Neural progenitor cell (in vitro differentiated cells): Measurements from ENCODE around the gene SUSD3. TPM values are rescaled to one million over a fixed set of nuclear protein-coding genes. Genes with fewer than 3 reads are reported as not detected.

Source experiments
- DNase-seq: peaks from one replicate; pipeline ENCODE4 v3.0.0-alpha.2; 2016; ENCODE audit warnings: low spot score
- H2AFZ ChIP-seq: fragments of 200-600 bp; sonication (generic); replicated peaks from 2 replicates; pipeline ENCODE4 v1.6.1; 2016; ENCODE audit warnings: antibody characterized with exemption
- H3F3A ChIP-seq: fragments of 200-600 bp; sonication (generic); 2 replicates; pipeline ENCODE4 v1.6.1; 2016; ENCODE audit warnings: antibody characterized with exemption, low read depth
- H3K27ac ChIP-seq: fragments of 200-600 bp; sonication (generic); 2 replicates; pipeline ENCODE4 v1.5.1; 2016; ENCODE audit warnings: mild to moderate bottlenecking
- H3K27me3 ChIP-seq: fragments of 200-600 bp; sonication (generic); 2 replicates; pipeline ENCODE4 v1.6.1; 2016; ENCODE audit warnings: mild to moderate bottlenecking, moderate library complexity
- H3K36me3 ChIP-seq: fragments of 200-600 bp; sonication (generic); 2 replicates; pipeline ENCODE4 v1.5.1; 2016
- H3K4me1 ChIP-seq: fragments of 200-600 bp; sonication (generic); 2 replicates; pipeline ENCODE4 v1.6.1; 2016; ENCODE audit warnings: mixed run types
- H3K4me2 ChIP-seq: fragments of 200-600 bp; sonication (generic); 2 replicates; pipeline ENCODE4 v1.6.1; 2016
- H3K4me3 ChIP-seq: fragments of 200-600 bp; sonication (generic); 2 replicates; pipeline ENCODE4 v1.5.1; 2016
- H3K79me2 ChIP-seq: fragments of 200-600 bp; sonication (generic); 2 replicates; pipeline ENCODE4 v1.6.1; 2016; ENCODE audit warnings: low read depth
- H3K9ac ChIP-seq: fragments of 200-600 bp; sonication (generic); 2 replicates; pipeline ENCODE4 v1.6.1; 2016
- H3K9me3 ChIP-seq: fragments of 200-600 bp; sonication (generic); 2 replicates; pipeline ENCODE4 v1.5.1; 2016; ENCODE audit warnings: low read depth
- H4K20me1 ChIP-seq: fragments of 200-600 bp; sonication (generic); 2 replicates; pipeline ENCODE4 v1.6.1; 2016; ENCODE audit warnings: low read depth
- H3K27ac Mint-ChIP-seq: 3 replicates; pipeline ENCODE4 v1.8.0; 2021; ENCODE audit warnings: mixed read lengths
- H3K27me3 Mint-ChIP-seq: 2 replicates; pipeline ENCODE4 v1.8.0; 2022; ENCODE audit warnings: low read depth, mild to moderate bottlenecking, inconsistent platforms, moderate library complexity, mixed read lengths; ENCODE audit not compliant: insufficient read depth
- H3K36me3 Mint-ChIP-seq: 3 replicates; pipeline ENCODE4 v1.8.0; 2021; ENCODE audit warnings: mixed read lengths
- H3K4me1 Mint-ChIP-seq: 3 replicates; pipeline ENCODE4 v1.8.0; 2021; ENCODE audit warnings: mixed read lengths
- H3K4me3 Mint-ChIP-seq: 3 replicates; pipeline ENCODE4 v1.8.0; 2021; ENCODE audit warnings: mild to moderate bottlenecking, moderate library complexity, mixed read lengths
- H3K9me3 Mint-ChIP-seq: 3 replicates; pipeline ENCODE4 v1.8.0; 2020; ENCODE audit warnings: mixed read lengths
- EZH2 ChIP-seq: fragments of 200-600 bp; sonication (generic); IDR thresholded peaks from 2 replicates; pipeline ENCODE4 v1.6.1; 2017; ENCODE audit warnings: antibody characterized with exemption, mild to moderate bottlenecking, moderate library complexity
- EZH2phosphoT487 ChIP-seq: fragments of 200-600 bp; sonication (generic); IDR thresholded peaks from 2 replicates; pipeline ENCODE4 v1.6.1; 2017; ENCODE audit warnings: antibody characterized with exemption
- total RNA-seq: library from RNA; depleted of rRNA; stranded (reverse); fragments of >200 nt; gene quantifications from 2 replicates; pipeline ENCODE4 v1.2.3, GENCODE V29; 2015; ENCODE audit warnings: low replicate concordance
- TF ChIP-seq, protein P1 (sequence below): fragments of 200-600 bp; sonication (generic); IDR thresholded peaks from 2 replicates; pipeline ENCODE4 v1.5.1; 2017; ENCODE audit warnings: antibody characterized with exemption, mild to moderate bottlenecking

SUSD3 gene
- total RNA-seq, 1 donor from 2014 or later, result not detected

DNA sequence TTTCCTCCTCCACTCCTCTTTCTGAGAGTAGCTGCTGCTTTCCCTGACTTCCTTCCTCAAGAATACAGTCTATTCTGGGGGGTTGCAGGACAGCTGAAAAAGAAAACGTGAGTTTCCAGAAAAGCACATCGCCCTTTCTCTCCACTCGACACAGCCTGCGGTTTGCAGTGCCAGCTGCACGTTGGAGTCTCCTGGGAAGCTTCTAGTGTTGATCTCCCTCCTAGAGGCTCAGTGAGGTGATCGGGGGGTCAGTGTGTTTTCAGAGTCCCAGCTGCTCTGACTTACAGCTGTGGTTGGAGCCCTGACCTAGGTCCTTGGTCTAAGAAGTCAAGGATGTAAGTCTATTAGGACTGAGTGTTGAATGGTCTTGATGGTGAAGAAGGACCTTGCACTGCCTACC lies 25.0 kb upstream of the SUSD3 start:
- H3K27me3 ChIP-seq, result no peaks in the 10 kb centered on the region
- TF ChIP-seq EZH2 (no peak), EZH2phosphoT487 (no peak)
- TF ChIP-seq, protein P1, sequence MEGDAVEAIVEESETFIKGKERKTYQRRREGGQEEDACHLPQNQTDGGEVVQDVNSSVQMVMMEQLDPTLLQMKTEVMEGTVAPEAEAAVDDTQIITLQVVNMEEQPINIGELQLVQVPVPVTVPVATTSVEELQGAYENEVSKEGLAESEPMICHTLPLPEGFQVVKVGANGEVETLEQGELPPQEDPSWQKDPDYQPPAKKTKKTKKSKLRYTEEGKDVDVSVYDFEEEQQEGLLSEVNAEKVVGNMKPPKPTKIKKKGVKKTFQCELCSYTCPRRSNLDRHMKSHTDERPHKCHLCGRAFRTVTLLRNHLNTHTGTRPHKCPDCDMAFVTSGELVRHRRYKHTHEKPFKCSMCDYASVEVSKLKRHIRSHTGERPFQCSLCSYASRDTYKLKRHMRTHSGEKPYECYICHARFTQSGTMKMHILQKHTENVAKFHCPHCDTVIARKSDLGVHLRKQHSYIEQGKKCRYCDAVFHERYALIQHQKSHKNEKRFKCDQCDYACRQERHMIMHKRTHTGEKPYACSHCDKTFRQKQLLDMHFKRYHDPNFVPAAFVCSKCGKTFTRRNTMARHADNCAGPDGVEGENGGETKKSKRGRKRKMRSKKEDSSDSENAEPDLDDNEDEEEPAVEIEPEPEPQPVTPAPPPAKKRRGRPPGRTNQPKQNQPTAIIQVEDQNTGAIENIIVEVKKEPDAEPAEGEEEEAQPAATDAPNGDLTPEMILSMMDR, result no peak
- H4K20me1 ChIP-seq, result no peaks in the 10 kb centered on the region
- H3K9ac ChIP-seq, result no peak overlapping the region
- no peaks in the 10 kb centered on the region for H3K36me3 ChIP-seq
- Mint-ChIP-seq H3K27ac (no peak overlapping the region), H3K4me1 (peaks cover 11% of the 10 kb centered on the region), H3K27me3 (peaks cover 6% of the 10 kb centered on the region), H3K4me3 (no peak overlapping the region), H3K36me3 (no peaks in the 10 kb centered on the region), H3K9me3 (no peaks in the 10 kb centered on the region)
- H3K4me3 ChIP-seq, result no peak overlapping the region
- no peaks in the 10 kb centered on the region for H3K79me2 ChIP-seq
- DNase-seq, result no peak
- H3F3A ChIP-seq, result no peaks in the 10 kb centered on the region
- no peak overlapping the region for H3K27ac ChIP-seq
- H3K4me2 ChIP-seq, result no peak overlapping the region
- no peaks in the 10 kb centered on the region for H3K9me3 ChIP-seq
- no peak overlapping the region for H2AFZ ChIP-seq
- no peaks in the 10 kb centered on the region for H3K4me1 ChIP-seq

DNA sequence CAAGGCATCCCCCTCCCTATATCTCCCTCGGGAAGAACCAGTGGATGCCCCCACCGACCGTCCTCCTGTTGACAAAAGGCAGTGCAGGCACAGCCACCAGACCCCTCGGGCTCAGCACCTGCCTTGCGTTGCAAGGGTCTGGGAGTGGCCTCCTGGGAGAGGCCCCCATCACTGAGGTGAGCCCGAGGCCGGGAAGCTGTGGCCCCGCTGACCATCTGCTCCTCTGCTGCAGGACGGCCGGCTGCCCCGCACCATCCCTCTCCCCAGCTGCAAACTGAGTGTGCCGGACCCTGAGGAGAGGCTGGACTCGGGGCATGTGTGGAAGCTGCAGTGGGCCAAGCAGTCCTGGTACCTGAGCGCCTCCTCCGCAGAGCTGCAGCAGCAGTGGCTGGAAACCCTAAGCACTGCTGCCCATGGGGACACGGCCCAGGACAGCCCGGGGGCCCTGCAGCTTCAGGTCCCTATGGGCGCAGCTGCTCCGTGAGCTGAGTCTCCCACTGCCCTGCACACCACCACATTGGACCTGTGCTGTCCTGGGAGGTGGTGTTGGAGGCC lies 23.3 kb upstream of the SUSD3 start:
- Histone ChIP-seq H2AFZ (no peak overlapping the region), H3K4me3 (no peak overlapping the region), H3K9ac (no peak overlapping the region), H3K79me2 (no peaks in the 10 kb centered on the region), H3K36me3 (no peaks in the 10 kb centered on the region), H3F3A (no peaks in the 10 kb centered on the region), H3K4me1 (no peaks in the 10 kb centered on the region), H3K4me2 (no peak overlapping the region), H3K9me3 (no peaks in the 10 kb centered on the region), H3K27me3 (no peaks in the 10 kb centered on the region), H4K20me1 (no peaks in the 10 kb centered on the region), H3K27ac (no peak overlapping the region)
- H3K36me3 Mint-ChIP-seq, result no peaks in the 10 kb centered on the region
- no peak overlapping the region for H3K27ac Mint-ChIP-seq
- H3K9me3 Mint-ChIP-seq, result no peaks in the 10 kb centered on the region
- peaks cover 5% of the 10 kb centered on the region for H3K27me3 Mint-ChIP-seq
- peaks cover 11% of the 10 kb centered on the region for H3K4me1 Mint-ChIP-seq
- DNase-seq, result no peak
- H3K4me3 Mint-ChIP-seq, result no peak overlapping the region
- TF ChIP-seq EZH2phosphoT487, result no peak
- TF ChIP-seq, protein P1, result no peak
- TF ChIP-seq EZH2, result no peak

GRCh38 chr9:93035821-93036351 lies 22.6 kb upstream of the SUSD3 start:
- Histone ChIP-seq H3F3A (no peaks in the 10 kb centered on the region), H3K27me3 (no peaks in the 10 kb centered on the region), H3K79me2 (no peaks in the 10 kb centered on the region), H3K4me3 (no peak overlapping the region), H4K20me1 (no peaks in the 10 kb centered on the region), H2AFZ (no peak overlapping the region), H3K9me3 (no peaks in the 10 kb centered on the region), H3K4me1 (no peaks in the 10 kb centered on the region), H3K4me2 (no peak overlapping the region), H3K9ac (no peak overlapping the region), H3K36me3 (no peaks in the 10 kb centered on the region), H3K27ac (no peak overlapping the region)
- Mint-ChIP-seq H3K9me3 (no peaks in the 10 kb centered on the region), H3K36me3 (no peaks in the 10 kb centered on the region), H3K27me3 (peaks cover 5% of the 10 kb centered on the region), H3K27ac (no peak overlapping the region), H3K4me1 (peaks cover 11% of the 10 kb centered on the region), H3K4me3 (no peak overlapping the region)
- TF ChIP-seq EZH2phosphoT487, result no peak
- no peak for TF ChIP-seq EZH2
- TF ChIP-seq, protein P1, result no peak
- no peak for DNase-seq
